HepG2 (cell line): Measurements from ENCODE around the gene NDUFB3. TPM values are rescaled to one million over a fixed set of nuclear protein-coding genes. Genes with fewer than 3 reads are reported as not detected.

Experiments used
- ATAC-seq: fragments of 200-7000 bp; cut with Tn5 transposase; 3 replicates; pipeline ENCODE4 v1.9.1; 2020; ENCODE audit warnings: mild to moderate bottlenecking, moderate library complexity
- BruUV-seq: library from RNA; stranded (reverse); fragments of 400-500 nt; replicated peaks from 2 replicates; lab custom pipeline; 2021; lab: Mats Ljungman, UMichigan
- CTCF ChIA-PET: fragments of 300-600 bp; formaldehyde crosslinking; extraction: SDS; loops from one replicate; lab custom pipeline; 2021; ENCODE audit warnings: low total read pairs, inconsistent platforms, low intra/inter-chr PET ratio; lab: Yijun Ruan, JAX
- POLR2A ChIA-PET: fragments of 350-600 bp; sonication (Branson Sonifier 250); formaldehyde crosslinking; loops from one replicate; lab custom pipeline; 2020; ENCODE audit warnings: antibody characterized with exemption, inconsistent platforms; lab: Yijun Ruan, JAX
- DNase-seq: peaks from one replicate; pipeline ENCODE4 v3.0.0-alpha.2; 2015; ENCODE audit warnings: low spot score
- FAIRE-seq: peaks from 3 replicates; lab custom pipeline; 2011; peaks lifted over from hg19 to GRCh38; lab: Jason Lieb, UNC
- H2AFZ ChIP-seq: one replicate; pipeline ENCODE4 v1.6.1; 2011; ENCODE audit warnings: low read length, inconsistent platforms
- H3K27ac ChIP-seq: fragments of 300-600 bp; 3 replicates; pipeline ENCODE4 v1.8.0; 2011; ENCODE audit warnings: mixed run types, mild to moderate bottlenecking, mixed read lengths, low read length, inconsistent platforms; ENCODE audit not compliant: insufficient read depth; ENCODE audit errors: extremely low read length
- H3K27me3 ChIP-seq, 2 experiments: fragments of 200-600 bp in 1 of 2; 2 replicates in 1 of 2; 3 replicates in 1 of 2; pipeline versions ENCODE4 v1.6.0 to v1.8.0; 2011; ENCODE audit warnings: low read length in 2 of 2, mild to moderate bottlenecking in 2 of 2, moderate library complexity in 2 of 2, inconsistent platforms in 1 of 2; ENCODE audit not compliant: insufficient read depth in 2 of 2, control insufficient read depth in 1 of 2
- H3K36me3 ChIP-seq, 2 experiments: fragments of 200-600 bp in 1 of 2; replicated peaks in 1 of 2; 2 replicates in 1 of 2; 3 replicates in 1 of 2; pipeline versions ENCODE4 v1.5.1 to v1.8.0; 2011; ENCODE audit warnings: low read length in 2 of 2, inconsistent platforms in 1 of 2; ENCODE audit not compliant: insufficient read depth in 2 of 2, control insufficient read depth in 1 of 2
- H3K4me1 ChIP-seq: 2 replicates; pipeline ENCODE4 v1.5.1; 2012; ENCODE audit warnings: low read length, inconsistent platforms; ENCODE audit not compliant: insufficient read depth
- H3K4me2 ChIP-seq: 2 replicates; pipeline ENCODE4 v1.6.0; 2011; ENCODE audit warnings: low read depth, low read length, inconsistent platforms
- H3K4me3 ChIP-seq, 3 experiments: fragments of 200-600 bp in 1 of 3; sonication (generic), shearing (Covaris generic) in 1 of 3; replicated peaks in 1 of 3; 2 replicates each; pipeline ENCODE4 v1.5.1; 2011 to 2016; ENCODE audit warnings: low read length in 3 of 3, inconsistent platforms in 2 of 3, low read depth in 2 of 3, mild to moderate bottlenecking in 2 of 3, control low read depth in 1 of 3, mixed read lengths in 1 of 3; ENCODE audit not compliant: insufficient read depth in 1 of 3
- H3K79me2 ChIP-seq: one replicate; pipeline ENCODE4 v1.6.1; 2011; ENCODE audit warnings: low read length, inconsistent platforms; ENCODE audit not compliant: insufficient read depth
- H3K9ac ChIP-seq: 2 replicates; pipeline ENCODE4 v1.6.0; 2011; ENCODE audit warnings: mild to moderate bottlenecking, low read depth, low read length, inconsistent platforms; ENCODE audit not compliant: insufficient read depth
- H3K9me3 ChIP-seq: 2 replicates; pipeline ENCODE4 v1.5.1; 2012; ENCODE audit warnings: mild to moderate bottlenecking, low read length
- H4K20me1 ChIP-seq: 2 replicates; pipeline ENCODE4 v1.6.0; 2011; ENCODE audit warnings: inconsistent platforms, mild to moderate bottlenecking, low read length, moderate library complexity; ENCODE audit not compliant: insufficient read depth
- AFF4 ChIP-seq: sonication (generic); formaldehyde crosslinking; IDR thresholded peaks from 2 replicates; pipeline ENCODE4 v1.4.0; 2020; ENCODE audit warnings: missing genetic modification reagents
- ELF4 ChIP-seq: sonication (generic); formaldehyde crosslinking; IDR thresholded peaks from 2 replicates; pipeline ENCODE4 v1.5.0; 2020; ENCODE audit warnings: missing genetic modification reagents, mild to moderate bottlenecking, moderate library complexity, borderline replicate concordance
- HNF1B ChIP-seq: sonication (generic); formaldehyde crosslinking; IDR thresholded peaks from 2 replicates; pipeline ENCODE4 v1.5.1; 2020; ENCODE audit warnings: mild to moderate bottlenecking, moderate library complexity, missing genetic modification reagents
- KDM5A ChIP-seq: fragments of 200-600 bp; sonication (generic); IDR thresholded peaks from 2 replicates; pipeline ENCODE4 v1.7.0; 2018; ENCODE audit warnings: antibody characterized with exemption, mild to moderate bottlenecking, low read length, borderline replicate concordance
- MED13 ChIP-seq: sonication (generic); formaldehyde crosslinking; IDR thresholded peaks from 2 replicates; pipeline ENCODE4 v1.5.0; 2020; ENCODE audit warnings: missing genetic modification reagents
- NFYC ChIP-seq: IDR thresholded peaks from 2 replicates; pipeline ENCODE4 v1.6.1; 2016; ENCODE audit warnings: missing genetic modification reagents, missing compliant biosample characterization
- NPAS2 ChIP-seq: sonication (generic); formaldehyde crosslinking; IDR thresholded peaks from 2 replicates; pipeline ENCODE4 v1.8.0; 2022; ENCODE audit warnings: mild to moderate bottlenecking, missing genetic modification reagents, borderline replicate concordance
- PCBP2 ChIP-seq: fragments of 200-400 bp; formaldehyde crosslinking; optimal IDR thresholded peaks from 2 replicates; pipeline ENCODE3; 2018; ENCODE audit warnings: low read length, low read depth; ENCODE audit not compliant: poor library complexity, severe bottlenecking
- RBFOX2 ChIP-seq: fragments of 200-400 bp; formaldehyde crosslinking; IDR thresholded peaks from 2 replicates; pipeline ENCODE4 v1.6.1; 2017; ENCODE audit warnings: low read depth, mild to moderate bottlenecking, low read length
- TFDP1 ChIP-seq: IDR thresholded peaks from 2 replicates; pipeline ENCODE4 v1.6.1; 2016; ENCODE audit warnings: missing compliant biosample characterization, missing genetic modification reagents, borderline replicate concordance
- WIZ ChIP-seq: sonication (generic); formaldehyde crosslinking; IDR thresholded peaks from 2 replicates; pipeline ENCODE4 v1.5.1; 2020; ENCODE audit warnings: mild to moderate bottlenecking, missing genetic modification reagents
- ZBTB10 ChIP-seq: sonication (generic); formaldehyde crosslinking; IDR thresholded peaks from 2 replicates; pipeline ENCODE4 v1.4.0; 2020; ENCODE audit warnings: missing genetic modification reagents, borderline replicate concordance
- ZNF816 ChIP-seq: sonication (generic); formaldehyde crosslinking; IDR thresholded peaks from 2 replicates; pipeline ENCODE4 v1.8.0; 2022; ENCODE audit warnings: missing genetic modification reagents, mild to moderate bottlenecking, borderline replicate concordance
- WGBS: methylation state at CpG from one replicate; pipeline ENCODE4 v1.1.6; 2017; ENCODE audit warnings: low lambda C conversion rate; 5-methylcytosine and 5-hydroxymethylcytosine counted together
- in situ Hi-C: cut with HindIII; loops from 2 replicates; pipeline ENCODE4 v1.10.0; 2017; ENCODE audit warnings: low pct_unique_long_range_greater_than_20kb; ENCODE audit not compliant: extremely low pct_ligation_motif_present
- intact Hi-C: fragments of 100-400 bp; cut with micrococcal nuclease; formaldehyde crosslinking; loops from one replicate; pipeline ENCODE4 v1.10.0; 2022; ENCODE audit not compliant: unreplicated experiment
- polyA plus RNA-seq, 8 experiments: library from polyadenylated mRNA; depleted of rRNA in 3 of 8; stranded (reverse) in 7 of 8; unstranded in 1 of 8; fragments of >200 nt; fragmentation: Illumina TruSeq in 4 of 8; extraction: Trizol in 4 of 8; gene quantifications; 2 replicates each; pipeline versions ENCODE4 v1.2.1 to v1.2.3, GENCODE V29; 2011 to 2016; ENCODE audit warnings: low read depth in 4 of 8, missing spikeins in 1 of 8, mixed read lengths in 1 of 8; ENCODE audit not compliant: insufficient read depth in 1 of 8
- total RNA-seq, 5 experiments: library from RNA; depleted of rRNA; stranded (reverse); fragments of >200 nt; fragmentation: Illumina TruSeq; extraction: Trizol; gene quantifications; 2 replicates each; pipeline ENCODE4 v1.2.3, GENCODE V29; 2016; ENCODE audit warnings: low read depth in 1 of 5

Gene NDUFB3
- total and polyA plus RNA-seq, 2 of the 13 experiments (the other 11 are each of a cell fraction or from before 2014, with no cell fraction given) = 50.7 to 159 TPM

GRCh38 chr2:201072201-201072530 lies 365 bp downstream of the NDUFB3 start:
- H2AFZ ChIP-seq = peak overlapping the region; percentile 99
- under 1% methylated on average over 5 of the region's 5 CpGs for WGBS
- in situ Hi-C loops = loop anchor here (5.0 kb wide), 3 partner anchors 45 to 165 kb away; partner anchors contain the start of gene CFLAR

More at GRCh38 chr2:201072201-201072530, 365 bp downstream of the NDUFB3 start:
- TSS peak; percentile 93 for BruUV-seq
- H3K4me1 ChIP-seq = peaks cover 34% of the 10 kb centered on the region
- H3K4me2 ChIP-seq = peak overlapping the region; percentile 71
- H3K9ac ChIP-seq = peak overlapping the region; percentile 91
- intact Hi-C loops = loop anchor here (1.0 kb wide), 1 partner anchor 44 kb away; the partner anchor contains the start of gene CFLAR
- no peaks in the 10 kb centered on the region for H3K9me3 ChIP-seq
- no peak for DNase-seq
- H3K4me3 ChIP-seq = peak overlapping the region; percentile 77 to 91 (median 91)
- no peak for FAIRE-seq
- CTCF ChIA-PET = interaction anchor here (0.9 kb wide), 1 partner anchor 109 kb away, joined by 7 read pairs; the partner anchor contains the start of gene ORC2
- POLR2A ChIA-PET = interaction anchor here (0.9 to 1.7 kb wide), 2 partner anchors 45 to 109 kb away, joined by 6 to 10 read pairs; partner anchors contain the start of genes CFLAR and ORC2
- H4K20me1 ChIP-seq = no peaks in the 10 kb centered on the region
- peak; percentile 45 for ATAC-seq
- H3K79me2 ChIP-seq = peaks cover 54% of the 10 kb centered on the region
- TF ChIP-seq RBFOX2 (peak; percentile 34; the same call in 1 of the 2 replicates), NFYC (CRISPR knock-in tag) (no peak), MED13 (CRISPR knock-in tag) (peak; percentile 12; the same call in 1 of the 2 replicates), PCBP2 (no peak), HNF1B (CRISPR knock-in tag) (no peak), AFF4 (0 out of 2 replicates have a peak, but pooled peaks have one; percentile 4), WIZ (CRISPR knock-in tag) (no peak), ZBTB10 (0 out of 2 replicates have a peak, but pooled peaks have one; percentile 6), TFDP1 (CRISPR knock-in tag) (0 out of 2 replicates have a peak, but pooled peaks have one; percentile 4), KDM5A (peak; percentile 84; the same call in 1 of the 2 replicates), ZNF816 (0 out of 2 replicates have a peak, but pooled peaks have one; percentile 50), ELF4 (CRISPR knock-in tag) (peak; percentile 85; the same call in 1 of the 2 replicates), NPAS2 (0 out of 2 replicates have a peak, but pooled peaks have one; percentile 8)
- TF ChIP-seq, all 625 proteins: peak for 9
- H3K36me3 ChIP-seq = no peaks in the 10 kb centered on the region
- H3K27me3 ChIP-seq = no peaks in the 10 kb centered on the region; a peak in 1 of 5 replicates
- peak overlapping the region; percentile 88 for H3K27ac ChIP-seq
